Measurements from ENCODE around the gene NCAPH2.

NCAPH2 gene

GRCh38 chr22:50574383-50574755 is 66.3 kb downstream of the NCAPH2 start:
- DNase-seq (ENCODE audit: low read depth): no peak
